ENCODE measurements around the gene RASA2.
"Not testable (repeated sequence)": the region's sequence is repeated elsewhere in the genome, so short reads cannot be mapped to it uniquely, and the experiment has no call there.

RASA2 gene

DNA sequence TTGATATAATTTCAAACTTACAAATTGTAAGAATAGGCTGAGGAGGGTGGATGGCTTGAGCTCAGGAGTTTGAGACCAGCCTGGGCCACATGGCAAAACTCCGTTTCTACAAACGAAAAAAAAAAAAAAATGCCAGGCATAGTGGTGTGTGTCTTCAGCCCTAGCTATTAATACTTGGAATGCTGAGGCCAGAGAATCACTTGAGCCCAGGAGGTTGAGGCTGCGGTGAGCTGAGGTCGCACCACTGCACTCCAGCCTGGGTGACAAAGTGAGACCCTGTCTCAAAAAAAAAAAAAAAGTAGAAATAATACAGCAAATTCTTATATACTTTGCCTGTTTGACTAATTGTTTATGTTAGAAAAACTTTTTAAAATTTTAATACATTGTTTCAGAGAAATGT, 10.8 kb downstream of the RASA2 start:
- not testable (repeated sequence) for DNase-seq (ENCODE audit: low read depth)

DNA sequence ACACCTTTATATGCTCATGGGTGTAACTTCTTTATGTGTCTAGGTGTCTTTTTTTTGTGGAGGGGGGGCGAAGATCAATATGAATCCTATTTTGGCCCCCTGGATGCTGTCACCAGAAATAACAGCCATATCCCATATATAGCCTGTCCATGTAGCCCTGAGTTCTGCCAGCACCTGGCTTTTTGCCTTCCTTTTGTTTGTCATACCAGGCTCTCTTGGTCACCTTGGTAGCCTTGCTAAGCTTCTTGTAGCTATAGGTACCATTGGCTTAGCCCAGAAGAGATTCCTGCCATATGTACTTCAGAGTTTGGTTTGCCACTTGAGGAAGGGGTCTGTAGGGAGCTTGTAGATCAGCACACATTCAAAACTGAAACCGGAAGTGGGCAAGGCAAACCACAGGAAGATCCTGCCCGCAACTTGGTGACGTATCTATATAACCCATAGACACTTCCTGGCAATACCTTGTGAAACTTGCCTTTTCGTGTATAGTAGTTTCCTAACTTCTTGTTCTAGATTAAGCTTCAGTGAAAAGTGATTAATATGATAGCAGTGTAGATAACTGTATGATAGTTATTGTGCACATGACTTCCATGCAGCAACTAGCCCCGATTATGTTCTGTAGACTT, 11.9 kb downstream of the RASA2 start:
- no peak for DNase-seq (ENCODE audit: low read depth)

DNA sequence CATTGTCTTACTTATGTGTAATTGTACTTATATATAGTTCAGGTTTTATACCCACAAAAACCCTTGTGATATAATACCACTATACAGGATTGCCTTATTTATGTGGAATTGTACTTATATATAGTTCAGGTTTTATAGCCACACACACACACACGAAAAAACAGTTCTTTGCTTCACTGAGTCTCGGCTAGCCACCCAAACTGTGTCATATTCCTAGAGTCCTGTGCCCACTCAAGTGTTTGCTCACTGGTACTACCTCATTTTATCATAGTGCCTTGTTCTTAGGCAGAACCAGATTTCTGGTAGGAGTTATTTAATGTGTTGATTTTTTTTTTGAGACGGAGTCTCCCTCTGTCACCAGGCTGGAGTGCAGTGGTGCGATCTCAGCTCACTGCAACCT, 12.5 kb downstream of the RASA2 start:
- no peak for DNase-seq (ENCODE audit: low read depth)

- DNase-seq (ENCODE audit: low read depth) = no peak
Observed at GRCh38 chr3:141499965-141500364, 13.1 kb downstream of the RASA2 start.

DNA sequence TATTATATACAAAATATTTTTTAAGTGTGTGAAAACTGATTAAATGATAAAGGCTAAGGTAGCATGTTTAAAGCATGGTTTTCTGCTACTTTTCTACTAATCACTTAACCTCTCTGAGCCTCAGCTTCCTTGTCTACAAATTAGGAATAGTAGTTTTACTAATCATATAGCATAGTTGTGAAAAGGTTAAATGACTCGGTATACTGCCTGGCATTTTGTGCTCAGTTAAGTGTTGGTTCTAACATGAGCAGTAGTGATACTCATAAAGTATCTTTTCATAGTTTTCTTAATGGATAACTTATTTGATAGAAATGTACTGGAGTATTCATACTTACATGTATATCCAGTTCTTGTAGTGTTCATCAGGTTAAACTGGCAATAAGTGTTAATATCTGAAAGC, 13.6 kb downstream of the RASA2 start:
- no peak for DNase-seq (ENCODE audit: low read depth)

DNA sequence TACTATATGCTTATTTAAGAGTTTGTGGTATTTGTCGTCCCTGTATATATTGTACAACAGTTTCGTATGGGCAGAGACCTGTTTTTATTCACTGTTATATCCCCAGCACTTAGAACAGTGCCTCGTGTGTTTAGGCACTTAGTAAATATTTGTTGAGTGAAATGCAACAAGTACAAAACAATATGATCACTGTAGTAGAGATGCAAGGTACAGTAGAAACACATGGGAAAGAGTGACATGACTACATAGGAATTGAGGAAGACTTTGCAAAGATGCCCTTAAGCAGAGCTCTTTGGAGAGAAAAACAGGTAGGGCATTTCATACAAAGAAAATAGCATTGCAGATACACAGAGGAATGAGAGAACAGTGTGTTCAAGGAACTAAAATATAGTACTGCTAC, 18.3 kb downstream of the RASA2 start:
- no peak for DNase-seq (ENCODE audit: low read depth)

DNA sequence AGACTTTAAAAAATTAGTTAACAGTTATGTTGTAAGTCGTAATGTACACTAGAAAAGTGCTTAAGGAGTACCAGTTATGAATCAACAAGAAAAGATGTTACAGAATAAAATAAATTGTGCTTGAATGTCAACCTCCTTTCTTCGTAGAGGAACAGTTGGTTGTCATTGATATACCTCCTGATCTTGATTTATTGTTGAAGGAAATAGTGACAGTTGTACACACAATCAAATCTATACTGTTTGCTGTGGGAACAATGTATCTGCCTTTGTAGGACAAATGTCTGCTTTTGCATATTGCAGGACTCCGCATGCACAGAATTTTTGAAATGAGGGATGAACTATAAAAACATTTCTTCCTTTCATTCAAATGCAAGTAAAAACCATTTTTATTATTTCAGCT, 19.2 kb downstream of the RASA2 start:
- no peak for DNase-seq (ENCODE audit: low read depth)

DNA sequence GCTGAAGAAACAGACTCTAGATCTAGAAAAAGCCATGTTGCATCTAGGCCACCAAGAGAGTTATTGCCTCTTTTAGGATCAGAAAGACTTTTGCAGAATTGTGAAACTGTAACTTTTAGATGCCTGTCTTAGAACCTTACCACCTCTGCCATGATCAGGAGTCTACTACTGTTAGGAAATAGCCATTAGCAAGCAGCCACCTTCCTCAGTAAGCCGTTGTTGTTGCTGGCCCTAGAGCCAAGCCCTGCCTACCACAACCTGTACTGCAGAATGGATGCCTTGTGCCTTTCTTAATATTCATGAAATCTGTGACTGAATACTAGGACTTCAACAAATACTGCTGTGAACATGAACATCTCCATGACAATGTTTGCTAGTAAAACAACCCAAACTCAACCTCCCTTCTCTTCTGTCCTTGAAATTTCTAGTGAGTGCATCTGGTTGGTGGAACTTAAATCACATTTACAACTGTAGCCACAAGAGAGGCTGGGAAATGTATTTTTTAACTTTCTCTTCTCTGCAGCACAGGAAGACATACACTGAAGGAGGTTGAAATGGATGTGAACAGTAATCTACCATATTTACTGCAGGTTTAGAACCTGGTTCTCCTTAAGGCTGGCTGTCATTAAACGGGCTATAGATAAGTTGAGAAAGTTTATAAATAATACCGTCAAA, 20.7 kb downstream of the RASA2 start:
- no peak for DNase-seq (ENCODE audit: low read depth)

DNA sequence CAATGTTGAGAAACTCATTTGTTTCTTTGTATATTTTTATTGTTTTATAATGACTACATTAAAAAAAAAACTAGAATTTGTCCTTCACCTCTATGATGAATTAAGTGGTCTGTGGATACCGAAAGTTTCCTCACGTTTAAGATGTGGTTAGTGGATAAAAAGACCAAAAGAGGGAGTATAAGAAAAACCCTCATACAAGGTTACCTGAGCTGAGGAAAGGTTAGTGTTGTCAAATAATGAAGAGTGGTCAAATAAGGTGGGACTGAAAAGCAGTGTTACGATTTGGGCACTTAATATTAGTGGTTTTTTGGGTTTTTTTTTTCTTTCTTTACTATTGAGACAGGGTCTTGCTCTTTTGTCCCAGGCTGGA, 21.2 kb downstream of the RASA2 start:
- no peak for DNase-seq (ENCODE audit: low read depth)

DNA sequence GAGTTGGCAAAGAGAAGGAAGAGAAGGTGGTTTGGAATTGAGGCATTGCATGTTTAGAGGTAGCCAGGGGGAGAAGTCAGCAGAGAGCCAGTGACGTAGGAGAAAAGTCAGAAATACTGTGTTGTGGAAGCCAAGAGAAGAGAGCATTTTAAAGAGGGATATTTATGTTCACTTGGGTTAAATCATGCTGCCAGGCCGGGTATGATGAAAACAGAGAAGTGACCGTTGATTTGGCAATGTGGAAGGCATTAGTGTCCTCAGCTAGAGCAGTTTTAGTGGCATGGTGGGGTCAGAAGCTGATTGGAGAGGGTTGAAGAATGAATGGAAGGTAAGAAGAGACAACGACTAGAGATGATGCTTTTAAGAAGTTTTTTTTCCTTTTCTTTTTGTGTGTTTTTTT, 24.5 kb downstream of the RASA2 start:
- DNase-seq (ENCODE audit: low read depth) = no peak

DNA sequence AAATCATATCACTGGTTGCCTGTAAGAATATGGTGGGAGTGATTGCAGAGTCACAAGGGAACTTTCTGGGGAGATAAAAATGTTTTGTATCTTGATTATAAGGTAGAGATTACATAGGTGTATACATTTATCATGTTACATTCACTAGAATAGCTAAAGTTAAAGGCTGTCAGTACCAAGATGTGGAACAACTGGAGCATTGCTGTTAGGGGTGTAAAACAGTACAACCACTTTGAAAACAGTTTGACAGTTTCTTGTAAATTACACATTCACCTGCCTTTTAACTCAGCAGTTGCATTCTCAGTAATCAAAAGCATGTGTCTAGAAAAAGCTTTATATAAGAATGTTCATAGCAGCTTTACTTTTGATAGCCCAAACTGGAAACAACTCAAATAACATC, 27.6 kb downstream of the RASA2 start:
- DNase-seq (ENCODE audit: low read depth) = no peak

- DNase-seq (ENCODE audit: low read depth) = peak; percentile 9
Observed at GRCh38 chr3:141519587-141519986, 32.8 kb downstream of the RASA2 start.

- DNase-seq (ENCODE audit: low read depth) = no peak
Observed at GRCh38 chr3:141521781-141522180, 35.0 kb downstream of the RASA2 start.

DNA sequence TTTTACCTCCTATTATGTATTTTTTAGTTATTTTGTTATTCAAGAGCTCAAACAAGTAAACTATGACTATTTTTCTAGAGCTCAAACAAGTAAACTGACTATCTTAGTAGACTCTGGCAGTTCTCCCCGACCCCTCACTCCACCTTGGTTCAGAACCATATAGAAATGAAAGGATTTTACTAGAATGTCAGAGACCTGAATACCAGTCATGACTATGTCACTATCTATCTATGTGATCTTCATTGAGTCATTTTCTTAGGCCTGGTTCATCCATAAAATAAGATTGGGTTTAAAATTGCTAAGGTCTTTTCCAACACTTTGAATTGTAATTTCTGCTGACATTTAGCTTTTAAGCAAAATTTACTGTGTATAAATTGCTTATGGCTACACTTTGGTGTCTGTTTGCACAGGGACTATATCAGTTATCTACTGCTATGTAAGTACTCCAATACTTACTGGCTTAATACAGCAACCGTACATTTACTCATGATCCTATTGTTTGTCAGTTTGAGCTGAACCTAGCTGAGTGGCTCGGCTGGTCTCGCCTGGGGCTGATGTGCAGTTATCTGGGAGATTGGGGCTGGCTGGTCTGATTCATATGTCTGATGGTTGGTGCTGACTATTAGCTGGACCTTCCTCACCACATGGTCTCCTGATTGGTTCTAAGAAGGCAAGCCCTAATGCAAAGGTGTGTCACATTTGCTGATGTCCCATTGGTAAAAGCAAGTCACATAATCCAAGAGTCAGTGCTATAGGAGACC, 37.0 kb downstream of the RASA2 start:
- DNase-seq (ENCODE audit: low read depth) = peak; percentile 35

DNA sequence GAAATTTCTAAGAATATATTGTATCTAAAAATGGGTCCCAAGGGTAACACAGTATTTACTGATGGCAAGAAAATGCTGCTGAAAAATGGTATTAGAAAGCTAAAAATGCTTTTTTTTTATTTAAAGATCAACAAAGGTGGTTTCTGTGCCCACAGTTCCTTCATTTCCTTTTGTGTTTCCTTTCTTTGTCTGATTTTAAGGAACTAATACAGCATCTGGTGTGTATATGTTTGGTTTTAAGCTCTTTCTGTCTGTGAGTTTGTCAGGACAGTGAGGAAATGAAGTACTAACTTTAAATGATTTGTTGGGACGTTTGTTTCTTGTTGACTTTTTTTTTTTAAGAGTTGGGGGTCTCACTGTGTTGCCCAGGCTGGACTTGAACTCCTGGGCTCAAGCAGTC, 38.2 kb downstream of the RASA2 start:
- no peak for DNase-seq (ENCODE audit: low read depth)

DNA sequence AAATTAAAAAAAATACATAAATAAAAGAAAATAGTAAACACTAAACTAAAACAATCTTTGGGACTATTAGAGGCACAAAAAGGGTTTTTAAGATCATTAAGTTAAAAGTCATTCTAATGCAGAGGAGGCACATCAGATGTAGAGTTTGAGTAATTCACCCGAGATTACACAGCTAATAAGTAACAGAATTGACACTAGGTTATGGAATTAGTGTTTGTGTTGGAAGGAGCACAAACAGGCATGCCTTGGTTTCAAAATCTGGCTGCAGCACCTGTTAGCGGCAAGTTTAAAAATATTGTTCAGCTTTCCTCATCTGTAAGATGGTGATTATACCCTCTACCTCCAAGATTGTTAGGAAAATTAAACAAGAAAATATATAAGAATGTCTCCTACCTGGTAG, 39.0 kb downstream of the RASA2 start:
- no peak for DNase-seq (ENCODE audit: low read depth)

GRCh38 chr3:141526709-141527108, 39.9 kb downstream of the RASA2 start:
- no peak for DNase-seq (ENCODE audit: low read depth)

DNA sequence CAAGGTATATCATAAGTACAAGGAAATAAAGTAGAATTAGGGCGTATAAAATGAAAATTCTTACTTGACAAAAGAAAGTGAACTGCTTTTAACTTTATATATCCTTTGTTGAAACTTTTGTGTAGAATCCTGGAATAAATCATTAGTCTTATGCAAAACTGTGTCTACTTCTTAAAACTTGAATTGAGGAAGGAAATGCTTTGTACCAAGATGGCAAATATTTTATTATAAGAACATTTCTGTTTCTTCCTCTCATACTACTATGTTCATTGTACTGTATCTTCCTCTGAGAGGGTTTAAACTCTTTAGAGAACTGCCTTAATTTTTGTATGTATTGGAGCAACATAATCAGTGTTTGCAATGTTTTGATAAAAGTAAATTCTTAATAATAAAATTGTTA, 42.0 kb downstream of the RASA2 start:
- no peak for DNase-seq (ENCODE audit: low read depth)

DNA sequence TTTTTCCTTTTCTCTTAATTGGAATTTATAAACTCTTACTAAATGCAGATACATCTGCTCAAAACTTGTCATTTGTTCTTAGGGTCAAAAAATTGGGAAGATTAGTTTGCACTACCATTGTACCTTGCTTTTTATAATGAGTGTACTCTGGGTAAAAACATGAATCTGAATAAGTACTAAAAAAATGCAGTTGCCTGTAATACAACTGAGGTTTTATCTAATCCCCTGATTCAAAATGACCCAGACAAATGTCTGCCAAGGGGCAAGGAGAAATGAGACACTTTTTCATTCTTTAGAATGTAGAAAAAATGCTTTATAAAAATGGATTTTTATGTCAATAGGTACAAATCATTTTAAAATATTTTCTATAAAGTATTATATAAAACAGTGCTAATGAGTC, 42.4 kb downstream of the RASA2 start:
- peak; percentile 52 for DNase-seq (ENCODE audit: low read depth)

DNA sequence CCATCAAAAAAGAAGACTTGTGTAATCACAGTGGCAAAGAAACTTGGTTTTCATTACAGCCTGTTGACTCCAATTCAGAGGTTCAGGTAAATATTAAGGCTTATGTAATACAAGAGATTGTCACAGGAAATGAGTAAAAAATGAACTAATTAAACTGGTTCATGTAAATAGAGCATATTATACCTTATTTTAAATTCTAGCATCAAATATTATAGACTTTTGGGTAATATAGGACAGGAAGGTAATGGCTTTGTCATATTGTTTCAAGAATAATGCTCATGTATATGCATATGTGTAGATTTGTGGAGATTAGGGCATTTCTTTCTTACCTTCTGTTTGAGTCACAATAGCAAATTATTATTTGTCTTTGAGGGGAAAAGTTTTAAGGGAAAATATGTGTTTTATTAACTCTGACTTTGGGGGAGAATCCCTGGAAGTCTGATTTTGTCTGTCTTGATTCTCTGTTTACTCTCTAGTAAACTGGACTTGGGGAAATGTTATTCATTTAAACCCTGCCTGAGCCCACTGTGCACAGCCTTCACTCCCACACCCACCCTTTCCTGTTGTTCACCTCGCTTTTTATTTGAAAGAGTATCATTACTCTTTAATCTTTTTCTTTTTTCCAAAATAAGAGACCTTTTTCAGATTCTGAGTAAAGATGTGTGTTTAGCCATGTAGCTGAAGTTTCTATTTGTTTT, 43.0 kb downstream of the RASA2 start:
- peak; percentile 48 for DNase-seq (ENCODE audit: low read depth)

DNA sequence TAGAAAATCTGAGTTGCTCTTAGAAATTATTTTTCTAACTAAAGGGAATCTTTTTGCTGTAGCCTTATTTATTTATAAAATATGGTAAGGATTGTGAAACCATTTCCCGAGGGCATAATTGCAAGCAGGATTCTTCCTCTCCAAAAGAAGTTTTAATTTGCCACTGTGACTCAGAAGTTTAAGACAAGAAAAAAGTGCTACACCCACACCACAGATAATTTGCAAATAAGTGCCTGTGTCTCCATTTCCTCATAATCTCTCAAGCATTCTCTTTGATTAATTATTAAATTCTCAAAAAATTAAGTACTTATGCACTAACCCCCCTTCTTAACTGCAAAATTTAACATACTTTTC, 43.6 kb downstream of the RASA2 start:
- peak; percentile 82 for DNase-seq (ENCODE audit: low read depth)

- DNase-seq (ENCODE audit: low read depth) = no peak
Observed at GRCh38 chr3:141532609-141533008, 45.8 kb downstream of the RASA2 start.

GRCh38 chr3:141536017-141536416, 49.2 kb downstream of the RASA2 start:
- not testable (repeated sequence) for DNase-seq (ENCODE audit: low read depth)

Data from iris pigment epithelial cell (primary cell).